ENCODE data around the gene NANP.

Gene NANP

GRCh38 chr20:25566821-25567220 is 57.0 kb downstream of the NANP start:
- H4K20me1 ChIP-seq (ENCODE audit: insufficient read depth, low read length, poor library complexity, severe bottlenecking) = peaks cover 8% of the 10 kb centered on the region
- H3K9me3 ChIP-seq (ENCODE audit: insufficient read depth, low read depth, low read length) = peaks cover 9% of the 10 kb centered on the region; the same call in 1 of the 2 replicates
- peaks cover 72% of the 10 kb centered on the region for H3K79me2 ChIP-seq (ENCODE audit: insufficient read depth, low read length)

GRCh38 chr20:25565578-25566157 is 58.1 kb downstream of the NANP start:
- peaks cover 8% of the 10 kb centered on the region; the same call in 1 of the 2 replicates for H3K36me3 ChIP-seq (ENCODE audit: insufficient read depth, low read length)
- TF ChIP-seq, protein P1, sequence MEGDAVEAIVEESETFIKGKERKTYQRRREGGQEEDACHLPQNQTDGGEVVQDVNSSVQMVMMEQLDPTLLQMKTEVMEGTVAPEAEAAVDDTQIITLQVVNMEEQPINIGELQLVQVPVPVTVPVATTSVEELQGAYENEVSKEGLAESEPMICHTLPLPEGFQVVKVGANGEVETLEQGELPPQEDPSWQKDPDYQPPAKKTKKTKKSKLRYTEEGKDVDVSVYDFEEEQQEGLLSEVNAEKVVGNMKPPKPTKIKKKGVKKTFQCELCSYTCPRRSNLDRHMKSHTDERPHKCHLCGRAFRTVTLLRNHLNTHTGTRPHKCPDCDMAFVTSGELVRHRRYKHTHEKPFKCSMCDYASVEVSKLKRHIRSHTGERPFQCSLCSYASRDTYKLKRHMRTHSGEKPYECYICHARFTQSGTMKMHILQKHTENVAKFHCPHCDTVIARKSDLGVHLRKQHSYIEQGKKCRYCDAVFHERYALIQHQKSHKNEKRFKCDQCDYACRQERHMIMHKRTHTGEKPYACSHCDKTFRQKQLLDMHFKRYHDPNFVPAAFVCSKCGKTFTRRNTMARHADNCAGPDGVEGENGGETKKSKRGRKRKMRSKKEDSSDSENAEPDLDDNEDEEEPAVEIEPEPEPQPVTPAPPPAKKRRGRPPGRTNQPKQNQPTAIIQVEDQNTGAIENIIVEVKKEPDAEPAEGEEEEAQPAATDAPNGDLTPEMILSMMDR (conservative IDR thresholded peaks at IDR 0.05; ENCODE audit: low read length) = no peak
- no peak for TF ChIP-seq EZH2phosphoT487 (IDR thresholded peaks at IDR 0.05; ENCODE audit: borderline replicate concordance)
- H3F3A ChIP-seq (ENCODE audit: low read depth) = no peaks in the 10 kb centered on the region
- peaks cover 5% of the 10 kb centered on the region for H3K4me1 ChIP-seq (ENCODE audit: insufficient read depth, low read length, poor library complexity, severe bottlenecking)
- H3K27me3 ChIP-seq (ENCODE audit: insufficient read depth, low read length, poor library complexity, severe bottlenecking) = no peaks in the 10 kb centered on the region
- peaks cover 4% of the 10 kb centered on the region for H4K20me1 ChIP-seq (ENCODE audit: insufficient read depth, low read length, poor library complexity, severe bottlenecking)
- no peak overlapping the region for H3K9ac ChIP-seq (ENCODE audit: low read depth, low read length, poor library complexity, severe bottlenecking)
- no peak overlapping the region for H2AFZ ChIP-seq (ENCODE audit: low read length)
- peaks cover 66% of the 10 kb centered on the region for H3K79me2 ChIP-seq (ENCODE audit: insufficient read depth, low read length)
- H3K4me2 ChIP-seq (ENCODE audit: low read depth, low read length, poor library complexity, severe bottlenecking) = no peak overlapping the region
- peaks cover 9% of the 10 kb centered on the region; the same call in 1 of the 2 replicates for H3K9me3 ChIP-seq (ENCODE audit: insufficient read depth, low read depth, low read length)
- no peak overlapping the region for H3K4me3 ChIP-seq (ENCODE audit: low read length, poor library complexity, severe bottlenecking)
- no peaks in the 10 kb centered on the region for H3K9me2 ChIP-seq (replicated peaks; ENCODE audit: low read depth, low read length)

More at GRCh38 chr20:25566821-25567220, 57.0 kb downstream of the NANP start:
- H3K27me3 ChIP-seq (ENCODE audit: insufficient read depth, low read length, poor library complexity, severe bottlenecking) = no peaks in the 10 kb centered on the region
- H3K9ac ChIP-seq (ENCODE audit: low read depth, low read length, poor library complexity, severe bottlenecking) = no peak overlapping the region
- H3K4me3 ChIP-seq (ENCODE audit: low read length, poor library complexity, severe bottlenecking) = no peak overlapping the region
- H3K4me2 ChIP-seq (ENCODE audit: low read depth, low read length, poor library complexity, severe bottlenecking) = no peak overlapping the region
- peaks cover 5% of the 10 kb centered on the region for H3K4me1 ChIP-seq (ENCODE audit: insufficient read depth, low read length, poor library complexity, severe bottlenecking)
- no peak overlapping the region for H2AFZ ChIP-seq (ENCODE audit: low read length)
- TF ChIP-seq, protein P1 (conservative IDR thresholded peaks at IDR 0.05; ENCODE audit: low read length) = no peak
- TF ChIP-seq EZH2phosphoT487 (IDR thresholded peaks at IDR 0.05; ENCODE audit: borderline replicate concordance) = no peak
- no peaks in the 10 kb centered on the region for H3F3A ChIP-seq (ENCODE audit: low read depth)
- H3K36me3 ChIP-seq (ENCODE audit: insufficient read depth, low read length) = peaks cover 8% of the 10 kb centered on the region; the same call in 1 of the 2 replicates
- no peaks in the 10 kb centered on the region for H3K9me2 ChIP-seq (replicated peaks; ENCODE audit: low read depth, low read length)

DNA sequence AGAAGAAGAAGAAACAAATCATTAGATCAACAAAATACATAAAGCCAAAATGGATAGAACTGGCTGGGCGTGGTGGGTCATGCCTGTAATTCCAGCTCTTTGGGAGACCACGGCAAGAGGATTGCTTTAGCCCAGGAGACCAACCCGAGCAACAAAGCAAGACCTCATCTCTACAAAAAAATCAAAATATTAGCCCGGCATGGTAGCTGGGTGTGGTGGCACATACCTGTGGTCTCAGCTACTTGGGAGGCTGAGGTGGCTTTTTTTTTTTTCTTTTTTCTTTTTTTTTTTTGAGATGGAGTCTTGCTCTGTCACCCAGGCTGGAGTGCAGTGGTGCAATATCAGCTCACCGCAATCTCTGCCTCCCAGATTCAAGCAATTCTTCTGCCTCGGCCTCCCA is 59.9 kb downstream of the NANP start:
- Histone ChIP-seq H3F3A (ENCODE audit: low read depth) (no peaks in the 10 kb centered on the region), H3K9me2 (replicated peaks; ENCODE audit: low read depth, low read length) (no peaks in the 10 kb centered on the region), H3K36me3 (ENCODE audit: insufficient read depth, low read length) (peaks cover 15% of the 10 kb centered on the region; the same call in 1 of the 2 replicates), H3K27me3 (ENCODE audit: insufficient read depth, low read length, poor library complexity, severe bottlenecking) (no peaks in the 10 kb centered on the region), H3K9me3 (ENCODE audit: insufficient read depth, low read depth, low read length) (peaks cover 9% of the 10 kb centered on the region; the same call in 1 of the 2 replicates), H3K4me1 (ENCODE audit: insufficient read depth, low read length, poor library complexity, severe bottlenecking) (peaks cover 5% of the 10 kb centered on the region), H4K20me1 (ENCODE audit: insufficient read depth, low read length, poor library complexity, severe bottlenecking) (peaks cover 4% of the 10 kb centered on the region), H3K9ac (ENCODE audit: low read depth, low read length, poor library complexity, severe bottlenecking) (no peak overlapping the region), H3K4me2 (ENCODE audit: low read depth, low read length, poor library complexity, severe bottlenecking) (no peak overlapping the region), H2AFZ (ENCODE audit: low read length) (no peak overlapping the region), H3K4me3 (ENCODE audit: low read length, poor library complexity, severe bottlenecking) (no peak overlapping the region), H3K79me2 (ENCODE audit: insufficient read depth, low read length) (peaks cover 59% of the 10 kb centered on the region)
- no peak for TF ChIP-seq EZH2phosphoT487 (IDR thresholded peaks at IDR 0.05; ENCODE audit: borderline replicate concordance)
- TF ChIP-seq, protein P1 (conservative IDR thresholded peaks at IDR 0.05; ENCODE audit: low read length) = no peak

Measured in Loucy (cell line).